Loucy (cell line): ENCODE measurements around the gene CDNF.

ENCODE experiments used
- H2AFZ ChIP-seq: fragments of 200-600 bp; sonication (generic); 2 replicates; pipeline ENCODE4 v1.6.0; 2016; ENCODE audit warnings: antibody characterized with exemption, mild to moderate bottlenecking, low read length, moderate library complexity
- H3F3A ChIP-seq: fragments of 200-600 bp; 2 replicates; pipeline ENCODE4 v1.6.0; 2016; ENCODE audit warnings: antibody characterized with exemption, low read depth, mild to moderate bottlenecking
- H3K27me3 ChIP-seq: fragments of 200-600 bp; sonication (generic); 2 replicates; pipeline ENCODE4 v1.6.1; 2014; ENCODE audit warnings: low read length, mild to moderate bottlenecking; ENCODE audit not compliant: insufficient read depth, poor library complexity, severe bottlenecking
- H3K36me3 ChIP-seq: fragments of 200-600 bp; sonication (generic); 2 replicates; pipeline ENCODE4 v1.6.1; 2016; ENCODE audit warnings: low read length; ENCODE audit not compliant: insufficient read depth
- H3K4me1 ChIP-seq: fragments of 200-600 bp; sonication (generic); 2 replicates; pipeline ENCODE4 v1.5.1; 2014; ENCODE audit warnings: low read length, mild to moderate bottlenecking; ENCODE audit not compliant: insufficient read depth, poor library complexity, severe bottlenecking
- H3K4me2 ChIP-seq: fragments of 200-600 bp; sonication (generic); 2 replicates; pipeline ENCODE4 v1.6.0; 2014; ENCODE audit warnings: antibody characterized with exemption, low read length, low read depth, mild to moderate bottlenecking; ENCODE audit not compliant: poor library complexity, severe bottlenecking
- H3K4me3 ChIP-seq: fragments of 200-600 bp; sonication (generic); 2 replicates; pipeline ENCODE4 v1.5.1; 2014; ENCODE audit warnings: low read length, mild to moderate bottlenecking, mixed read lengths; ENCODE audit not compliant: poor library complexity, severe bottlenecking
- H3K79me2 ChIP-seq: fragments of 200-600 bp; sonication (generic); 2 replicates; pipeline ENCODE4 v1.6.1; 2014; ENCODE audit warnings: low read length; ENCODE audit not compliant: insufficient read depth
- H3K9ac ChIP-seq: fragments of 200-600 bp; sonication (generic); 2 replicates; pipeline ENCODE4 v1.6.0; 2014; ENCODE audit warnings: mild to moderate bottlenecking, low read depth, low read length, moderate library complexity; ENCODE audit not compliant: poor library complexity, severe bottlenecking
- H3K9me2 ChIP-seq: fragments of 200-600 bp; sonication (generic); replicated peaks from 2 replicates; pipeline ENCODE4 v1.6.1; 2016; ENCODE audit warnings: low read depth, low read length, mixed read lengths
- H3K9me3 ChIP-seq: fragments of 200-600 bp; sonication (generic); 2 replicates; pipeline ENCODE4 v1.6.1; 2014; ENCODE audit warnings: mild to moderate bottlenecking, antibody characterized with exemption, low read length, low read depth; ENCODE audit not compliant: insufficient read depth
- H4K20me1 ChIP-seq: fragments of 200-600 bp; sonication (generic); 2 replicates; pipeline ENCODE4 v1.6.0; 2014; ENCODE audit warnings: antibody characterized with exemption, low read length, mild to moderate bottlenecking; ENCODE audit not compliant: insufficient read depth, poor library complexity, severe bottlenecking
- EZH2phosphoT487 ChIP-seq: fragments of 200-600 bp; IDR thresholded peaks from 2 replicates; pipeline ENCODE4 v1.6.1; 2018; ENCODE audit warnings: antibody characterized with exemption, mild to moderate bottlenecking, moderate library complexity, borderline replicate concordance
- TF ChIP-seq, protein P1 (sequence below): fragments of 200-600 bp; sonication (generic); conservative IDR thresholded peaks from 2 replicates; pipeline ENCODE4 v1.5.1; 2014; ENCODE audit warnings: mild to moderate bottlenecking, antibody characterized with exemption, low read length

Gene CDNF

GRCh38 chr10:14774214-14774580, 63.6 kb downstream of the CDNF start:
- no peaks in the 10 kb centered on the region for H3K27me3 ChIP-seq
- TF ChIP-seq, protein P1, sequence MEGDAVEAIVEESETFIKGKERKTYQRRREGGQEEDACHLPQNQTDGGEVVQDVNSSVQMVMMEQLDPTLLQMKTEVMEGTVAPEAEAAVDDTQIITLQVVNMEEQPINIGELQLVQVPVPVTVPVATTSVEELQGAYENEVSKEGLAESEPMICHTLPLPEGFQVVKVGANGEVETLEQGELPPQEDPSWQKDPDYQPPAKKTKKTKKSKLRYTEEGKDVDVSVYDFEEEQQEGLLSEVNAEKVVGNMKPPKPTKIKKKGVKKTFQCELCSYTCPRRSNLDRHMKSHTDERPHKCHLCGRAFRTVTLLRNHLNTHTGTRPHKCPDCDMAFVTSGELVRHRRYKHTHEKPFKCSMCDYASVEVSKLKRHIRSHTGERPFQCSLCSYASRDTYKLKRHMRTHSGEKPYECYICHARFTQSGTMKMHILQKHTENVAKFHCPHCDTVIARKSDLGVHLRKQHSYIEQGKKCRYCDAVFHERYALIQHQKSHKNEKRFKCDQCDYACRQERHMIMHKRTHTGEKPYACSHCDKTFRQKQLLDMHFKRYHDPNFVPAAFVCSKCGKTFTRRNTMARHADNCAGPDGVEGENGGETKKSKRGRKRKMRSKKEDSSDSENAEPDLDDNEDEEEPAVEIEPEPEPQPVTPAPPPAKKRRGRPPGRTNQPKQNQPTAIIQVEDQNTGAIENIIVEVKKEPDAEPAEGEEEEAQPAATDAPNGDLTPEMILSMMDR = no peak
- no peak for TF ChIP-seq EZH2phosphoT487
- no peaks in the 10 kb centered on the region for H3K9me3 ChIP-seq

DNA sequence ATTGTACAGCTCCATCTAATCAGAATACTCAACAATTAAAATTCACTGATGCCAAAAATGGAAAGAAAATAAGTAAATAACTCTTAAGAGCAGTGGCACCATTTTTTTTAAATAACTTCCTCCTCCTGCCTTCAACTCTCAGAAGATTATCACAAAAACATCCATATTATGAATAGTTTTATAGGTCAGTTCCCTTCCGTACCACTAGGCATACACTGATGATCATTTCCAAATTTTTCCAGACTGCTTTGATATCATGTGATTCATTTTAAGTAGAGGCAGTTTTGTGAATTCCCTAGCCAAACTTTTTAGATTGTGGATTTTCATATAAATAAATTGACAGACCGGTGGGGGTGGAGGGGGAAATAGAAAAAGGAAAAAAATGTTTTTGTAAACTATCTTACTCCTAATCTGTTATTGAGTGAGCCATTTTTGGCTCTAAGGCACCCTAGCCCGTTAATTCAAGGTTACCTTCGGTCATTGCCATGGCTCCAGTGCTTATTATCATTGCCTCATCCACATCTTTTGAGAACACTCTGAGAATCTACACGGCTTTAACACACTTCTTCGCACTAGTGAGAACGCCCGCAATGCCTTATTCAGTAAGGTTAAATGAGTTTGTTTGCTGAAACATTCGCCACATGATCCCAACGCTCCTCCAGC, 64.2 kb downstream of the CDNF start:
- Histone ChIP-seq H3K4me3 (no peak overlapping the region), H2AFZ (no peak overlapping the region), H3K4me2 (no peak overlapping the region), H3K4me1 (no peaks in the 10 kb centered on the region), H3K79me2 (no peaks in the 10 kb centered on the region), H3K9me3 (no peaks in the 10 kb centered on the region), H4K20me1 (no peaks in the 10 kb centered on the region), H3K36me3 (no peaks in the 10 kb centered on the region), H3K27me3 (no peaks in the 10 kb centered on the region), H3K9ac (no peak overlapping the region), H3K9me2 (no peaks in the 10 kb centered on the region), H3F3A (no peaks in the 10 kb centered on the region)
- TF ChIP-seq EZH2phosphoT487 = no peak
- TF ChIP-seq, protein P1 = no peak

More at GRCh38 chr10:14774214-14774580, 63.6 kb downstream of the CDNF start:
- no peaks in the 10 kb centered on the region for H3F3A ChIP-seq
- no peaks in the 10 kb centered on the region for H3K4me1 ChIP-seq
- H3K36me3 ChIP-seq = no peaks in the 10 kb centered on the region
- H3K4me3 ChIP-seq = no peak overlapping the region
- no peaks in the 10 kb centered on the region for H4K20me1 ChIP-seq
- H2AFZ ChIP-seq = no peak overlapping the region
- no peak overlapping the region for H3K9ac ChIP-seq
- H3K79me2 ChIP-seq = no peaks in the 10 kb centered on the region
- H3K9me2 ChIP-seq = no peaks in the 10 kb centered on the region
- no peak overlapping the region for H3K4me2 ChIP-seq

DNA sequence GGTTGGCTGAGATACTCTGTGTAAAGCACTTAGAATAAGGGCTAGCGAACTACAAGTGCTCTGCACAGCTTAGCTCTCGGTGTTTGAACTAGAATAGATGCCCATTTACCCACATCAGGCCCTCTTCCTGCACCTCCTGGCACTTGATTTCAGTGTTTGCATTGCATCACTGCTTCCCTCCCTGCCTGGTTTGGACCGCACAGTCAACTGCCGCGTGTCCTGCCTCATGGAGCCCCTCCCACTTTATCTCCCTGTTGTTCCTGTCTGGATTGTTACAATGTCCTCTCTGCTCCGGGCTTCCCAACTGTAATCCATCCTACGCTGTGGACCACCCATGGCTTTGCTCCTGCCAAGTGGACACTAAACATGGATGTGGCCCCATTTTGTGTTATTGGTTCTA, 65.4 kb downstream of the CDNF start:
- Histone ChIP-seq H2AFZ (no peak overlapping the region), H3K4me3 (no peak overlapping the region), H3K27me3 (no peaks in the 10 kb centered on the region), H3K9ac (no peak overlapping the region), H3K36me3 (no peaks in the 10 kb centered on the region), H3F3A (no peaks in the 10 kb centered on the region), H3K4me2 (no peak overlapping the region), H3K9me3 (no peaks in the 10 kb centered on the region), H4K20me1 (no peaks in the 10 kb centered on the region), H3K79me2 (no peaks in the 10 kb centered on the region), H3K9me2 (no peaks in the 10 kb centered on the region), H3K4me1 (no peaks in the 10 kb centered on the region)
- no peak for TF ChIP-seq EZH2phosphoT487
- TF ChIP-seq, protein P1 = no peak
